Left lobe of liver (tissue), 2 donors: ENCODE data around the gene MALAT1. TPM values are rescaled to one million over a fixed set of nuclear protein-coding genes. Genes with fewer than 3 reads are reported as not detected.
"Not testable (repeated sequence)": the region's sequence is repeated elsewhere in the genome, so short reads cannot be mapped to it uniquely, and the experiment has no call there.

Experiments used
- ATAC-seq: fragments of 200-7000 bp; cut with Tn5 transposase; one replicate; pipeline ENCODE4 v1.9.1; 2020; ENCODE audit warnings: mild to moderate bottlenecking, moderate library complexity
- DNase-seq: peaks from one replicate; pipeline ENCODE4 v3.0.0-alpha.2; 2020; ENCODE audit warnings: low spot score
- total RNA-seq: library from RNA; stranded (reverse); gene quantifications from one replicate; pipeline ENCODE4 v1.2.1, GENCODE V29; 2021
- donor health status: DM: no; HTN: no; CAD: no; lungs with moderate emphysema.
- donor health status: DM: no; HTN: yes; CAD: no.

Gene MALAT1
- total RNA-seq, 1 donor from 2014 or later: 2,761 TPM

DNA sequence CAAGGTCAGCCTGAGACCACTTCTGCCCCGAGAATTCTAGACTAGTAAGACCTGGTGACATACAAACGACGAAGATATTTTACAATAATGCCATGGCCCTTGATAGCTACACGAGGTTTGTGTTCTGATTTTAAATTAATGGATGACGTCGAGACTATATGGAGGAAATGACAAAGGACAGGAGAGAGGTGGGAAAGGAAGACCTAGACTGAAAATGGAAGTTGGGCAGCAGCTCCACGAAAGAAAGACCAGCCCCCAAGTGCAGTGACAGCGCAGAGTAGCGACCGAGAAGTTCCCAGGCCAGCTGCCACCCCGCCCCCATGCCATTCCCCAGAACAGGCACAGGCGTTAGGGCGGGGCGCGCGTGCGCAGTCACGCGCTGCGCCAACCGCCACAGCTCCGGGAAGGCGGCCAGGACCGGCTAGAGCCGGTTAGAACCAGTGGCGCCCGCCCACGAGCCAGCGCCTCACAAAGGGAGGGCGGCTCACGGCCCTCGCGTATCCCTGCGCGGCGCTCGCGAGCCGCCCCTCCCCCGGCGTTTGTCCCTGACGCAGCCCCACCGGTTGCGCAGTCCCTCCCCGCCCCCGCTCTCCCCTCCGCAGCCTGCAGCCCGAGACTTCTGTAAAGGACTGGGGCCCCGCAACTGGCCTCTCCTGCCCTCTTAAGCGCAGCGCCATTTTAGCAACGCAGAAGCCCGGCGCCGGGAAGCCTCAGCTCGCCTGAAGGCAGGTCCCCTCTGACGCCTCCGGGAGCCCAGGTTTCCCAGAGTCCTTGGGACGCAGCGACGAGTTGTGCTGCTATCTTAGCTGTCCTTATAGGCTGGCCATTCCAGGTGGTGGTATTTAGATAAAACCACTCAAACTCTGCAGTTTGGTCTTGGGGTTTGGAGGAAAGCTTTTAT lies 1.5 kb upstream of the MALAT1 start:
- peak; percentile 98 for DNase-seq
- ATAC-seq: peak; percentile 82

DNA sequence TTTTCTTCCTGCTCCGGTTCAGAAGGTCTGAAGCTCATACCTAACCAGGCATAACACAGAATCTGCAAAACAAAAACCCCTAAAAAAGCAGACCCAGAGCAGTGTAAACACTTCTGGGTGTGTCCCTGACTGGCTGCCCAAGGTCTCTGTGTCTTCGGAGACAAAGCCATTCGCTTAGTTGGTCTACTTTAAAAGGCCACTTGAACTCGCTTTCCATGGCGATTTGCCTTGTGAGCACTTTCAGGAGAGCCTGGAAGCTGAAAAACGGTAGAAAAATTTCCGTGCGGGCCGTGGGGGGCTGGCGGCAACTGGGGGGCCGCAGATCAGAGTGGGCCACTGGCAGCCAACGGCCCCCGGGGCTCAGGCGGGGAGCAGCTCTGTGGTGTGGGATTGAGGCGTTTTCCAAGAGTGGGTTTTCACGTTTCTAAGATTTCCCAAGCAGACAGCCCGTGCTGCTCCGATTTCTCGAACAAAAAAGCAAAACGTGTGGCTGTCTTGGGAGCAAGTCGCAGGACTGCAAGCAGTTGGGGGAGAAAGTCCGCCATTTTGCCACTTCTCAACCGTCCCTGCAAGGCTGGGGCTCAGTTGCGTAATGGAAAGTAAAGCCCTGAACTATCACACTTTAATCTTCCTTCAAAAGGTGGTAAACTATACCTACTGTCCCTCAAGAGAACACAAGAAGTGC lies 661 bp upstream of the MALAT1 start:
- ATAC-seq: peak; percentile 21
- peak; percentile 71 for DNase-seq

DNA sequence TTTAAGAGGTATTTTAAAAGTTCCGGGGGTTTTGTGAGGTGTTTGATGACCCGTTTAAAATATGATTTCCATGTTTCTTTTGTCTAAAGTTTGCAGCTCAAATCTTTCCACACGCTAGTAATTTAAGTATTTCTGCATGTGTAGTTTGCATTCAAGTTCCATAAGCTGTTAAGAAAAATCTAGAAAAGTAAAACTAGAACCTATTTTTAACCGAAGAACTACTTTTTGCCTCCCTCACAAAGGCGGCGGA lies 193 bp upstream of the MALAT1 start:
- DNase-seq (no peak), ATAC-seq (no peak)

DNA sequence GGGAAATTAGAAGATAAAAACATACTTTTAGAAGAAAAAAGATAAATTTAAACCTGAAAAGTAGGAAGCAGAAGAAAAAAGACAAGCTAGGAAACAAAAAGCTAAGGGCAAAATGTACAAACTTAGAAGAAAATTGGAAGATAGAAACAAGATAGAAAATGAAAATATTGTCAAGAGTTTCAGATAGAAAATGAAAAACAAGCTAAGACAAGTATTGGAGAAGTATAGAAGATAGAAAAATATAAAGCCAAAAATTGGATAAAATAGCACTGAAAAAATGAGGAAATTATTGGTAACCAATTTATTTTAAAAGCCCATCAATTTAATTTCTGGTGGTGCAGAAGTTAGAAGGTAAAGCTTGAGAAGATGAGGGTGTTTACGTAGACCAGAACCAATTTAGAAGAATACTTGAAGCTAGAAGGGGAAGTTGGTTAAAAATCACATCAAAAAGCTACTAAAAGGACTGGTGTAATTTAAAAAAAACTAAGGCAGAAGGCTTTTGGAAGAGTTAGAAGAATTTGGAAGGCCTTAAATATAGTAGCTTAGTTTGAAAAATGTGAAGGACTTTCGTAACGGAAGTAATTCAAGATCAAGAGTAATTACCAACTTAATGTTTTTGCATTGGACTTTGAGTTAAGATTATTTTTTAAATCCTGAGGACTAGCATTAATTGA lies 1.0 kb downstream of the MALAT1 start:
- DNase-seq (no peak), ATAC-seq (no peak)

DNA sequence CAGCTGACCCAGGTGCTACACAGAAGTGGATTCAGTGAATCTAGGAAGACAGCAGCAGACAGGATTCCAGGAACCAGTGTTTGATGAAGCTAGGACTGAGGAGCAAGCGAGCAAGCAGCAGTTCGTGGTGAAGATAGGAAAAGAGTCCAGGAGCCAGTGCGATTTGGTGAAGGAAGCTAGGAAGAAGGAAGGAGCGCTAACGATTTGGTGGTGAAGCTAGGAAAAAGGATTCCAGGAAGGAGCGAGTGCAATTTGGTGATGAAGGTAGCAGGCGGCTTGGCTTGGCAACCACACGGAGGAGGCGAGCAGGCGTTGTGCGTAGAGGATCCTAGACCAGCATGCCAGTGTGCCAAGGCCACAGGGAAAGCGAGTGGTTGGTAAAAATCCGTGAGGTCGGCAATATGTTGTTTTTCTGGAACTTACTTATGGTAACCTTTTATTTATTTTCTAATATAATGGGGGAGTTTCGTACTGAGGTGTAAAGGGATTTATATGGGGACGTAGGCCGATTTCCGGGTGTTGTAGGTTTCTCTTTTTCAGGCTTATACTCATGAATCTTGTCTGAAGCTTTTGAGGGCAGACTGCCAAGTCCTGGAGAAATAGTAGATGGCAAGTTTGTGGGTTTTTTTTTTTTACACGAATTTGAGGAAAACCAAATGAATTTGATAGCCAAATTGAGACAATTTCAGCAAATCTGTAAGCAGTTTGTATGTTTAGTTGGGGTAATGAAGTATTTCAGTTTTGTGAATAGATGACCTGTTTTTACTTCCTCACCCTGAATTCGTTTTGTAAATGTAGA lies 1.7 kb downstream of the MALAT1 start:
- ATAC-seq (no peak), DNase-seq (no peak)

DNA sequence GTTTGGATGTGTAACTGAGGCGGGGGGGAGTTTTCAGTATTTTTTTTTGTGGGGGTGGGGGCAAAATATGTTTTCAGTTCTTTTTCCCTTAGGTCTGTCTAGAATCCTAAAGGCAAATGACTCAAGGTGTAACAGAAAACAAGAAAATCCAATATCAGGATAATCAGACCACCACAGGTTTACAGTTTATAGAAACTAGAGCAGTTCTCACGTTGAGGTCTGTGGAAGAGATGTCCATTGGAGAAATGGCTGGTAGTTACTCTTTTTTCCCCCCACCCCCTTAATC lies 2.3 kb downstream of the MALAT1 start:
- ATAC-seq: no peak
- DNase-seq: no peak

DNA sequence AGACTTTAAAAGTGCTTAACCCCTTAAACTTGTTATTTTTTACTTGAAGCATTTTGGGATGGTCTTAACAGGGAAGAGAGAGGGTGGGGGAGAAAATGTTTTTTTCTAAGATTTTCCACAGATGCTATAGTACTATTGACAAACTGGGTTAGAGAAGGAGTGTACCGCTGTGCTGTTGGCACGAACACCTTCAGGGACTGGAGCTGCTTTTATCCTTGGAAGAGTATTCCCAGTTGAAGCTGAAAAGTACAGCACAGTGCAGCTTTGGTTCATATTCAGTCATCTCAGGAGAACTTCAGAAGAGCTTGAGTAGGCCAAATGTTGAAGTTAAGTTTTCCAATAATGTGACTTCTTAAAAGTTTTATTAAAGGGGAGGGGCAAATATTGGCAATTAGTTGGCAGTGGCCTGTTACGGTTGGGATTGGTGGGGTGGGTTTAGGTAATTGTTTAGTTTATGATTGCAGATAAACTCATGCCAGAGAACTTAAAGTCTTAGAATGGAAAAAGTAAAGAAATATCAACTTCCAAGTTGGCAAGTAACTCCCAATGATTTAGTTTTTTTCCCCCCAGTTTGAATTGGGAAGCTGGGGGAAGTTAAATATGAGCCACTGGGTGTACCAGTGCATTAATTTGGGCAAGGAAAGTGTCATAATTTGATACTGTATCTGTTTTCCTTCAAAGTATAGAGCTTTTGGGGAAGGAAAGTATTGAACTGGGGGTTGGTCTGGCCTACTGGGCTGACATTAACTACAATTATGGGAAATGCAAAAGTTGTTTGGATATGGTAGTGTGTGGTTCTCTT lies 2.8 kb downstream of the MALAT1 start:
- ATAC-seq (no peak), DNase-seq (no peak)

DNA sequence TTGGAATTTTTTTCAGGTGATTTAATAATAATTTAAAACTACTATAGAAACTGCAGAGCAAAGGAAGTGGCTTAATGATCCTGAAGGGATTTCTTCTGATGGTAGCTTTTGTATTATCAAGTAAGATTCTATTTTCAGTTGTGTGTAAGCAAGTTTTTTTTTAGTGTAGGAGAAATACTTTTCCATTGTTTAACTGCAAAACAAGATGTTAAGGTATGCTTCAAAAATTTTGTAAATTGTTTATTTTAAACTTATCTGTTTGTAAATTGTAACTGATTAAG lies 3.4 kb downstream of the MALAT1 start:
- ATAC-seq (no peak), DNase-seq (no peak)

DNA sequence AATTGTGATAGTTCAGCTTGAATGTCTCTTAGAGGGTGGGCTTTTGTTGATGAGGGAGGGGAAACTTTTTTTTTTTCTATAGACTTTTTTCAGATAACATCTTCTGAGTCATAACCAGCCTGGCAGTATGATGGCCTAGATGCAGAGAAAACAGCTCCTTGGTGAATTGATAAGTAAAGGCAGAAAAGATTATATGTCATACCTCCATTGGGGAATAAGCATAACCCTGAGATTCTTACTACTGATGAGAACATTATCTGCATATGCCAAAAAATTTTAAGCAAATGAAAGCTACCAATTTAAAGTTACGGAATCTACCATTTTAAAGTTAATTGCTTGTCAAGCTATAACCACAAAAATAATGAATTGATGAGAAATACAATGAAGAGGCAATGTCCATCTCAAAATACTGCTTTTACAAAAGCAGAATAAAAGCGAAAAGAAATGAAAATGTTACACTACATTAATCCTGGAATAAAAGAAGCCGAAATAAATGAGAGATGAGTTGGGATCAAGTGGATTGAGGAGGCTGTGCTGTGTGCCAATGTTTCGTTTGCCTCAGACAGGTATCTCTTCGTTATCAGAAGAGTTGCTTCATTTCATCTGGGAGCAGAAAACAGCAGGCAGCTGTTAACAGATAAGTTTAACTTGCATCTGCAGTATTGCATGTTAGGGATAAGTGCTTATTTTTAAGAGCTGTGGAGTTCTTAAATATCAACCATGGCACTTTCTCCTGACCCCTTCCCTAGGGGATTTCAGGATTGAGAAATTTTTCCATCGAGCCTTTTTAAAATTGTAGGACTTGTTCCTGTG lies 3.9 kb downstream of the MALAT1 start:
- no peak for DNase-seq
- no peak for ATAC-seq

DNA sequence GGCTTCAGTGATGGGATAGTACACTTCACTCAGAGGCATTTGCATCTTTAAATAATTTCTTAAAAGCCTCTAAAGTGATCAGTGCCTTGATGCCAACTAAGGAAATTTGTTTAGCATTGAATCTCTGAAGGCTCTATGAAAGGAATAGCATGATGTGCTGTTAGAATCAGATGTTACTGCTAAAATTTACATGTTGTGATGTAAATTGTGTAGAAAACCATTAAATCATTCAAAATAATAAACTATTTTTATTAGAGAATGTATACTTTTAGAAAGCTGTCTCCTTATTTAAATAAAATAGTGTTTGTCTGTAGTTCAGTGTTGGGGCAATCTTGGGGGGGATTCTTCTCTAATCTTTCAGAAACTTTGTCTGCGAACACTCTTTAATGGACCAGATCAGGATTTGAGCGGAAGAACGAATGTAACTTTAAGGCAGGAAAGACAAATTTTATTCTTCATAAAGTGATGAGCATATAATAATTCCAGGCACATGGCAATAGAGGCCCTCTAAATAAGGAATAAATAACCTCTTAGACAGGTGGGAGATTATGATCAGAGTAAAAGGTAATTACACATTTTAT lies 4.6 kb downstream of the MALAT1 start:
- ATAC-seq: no peak
- no peak for DNase-seq

DNA sequence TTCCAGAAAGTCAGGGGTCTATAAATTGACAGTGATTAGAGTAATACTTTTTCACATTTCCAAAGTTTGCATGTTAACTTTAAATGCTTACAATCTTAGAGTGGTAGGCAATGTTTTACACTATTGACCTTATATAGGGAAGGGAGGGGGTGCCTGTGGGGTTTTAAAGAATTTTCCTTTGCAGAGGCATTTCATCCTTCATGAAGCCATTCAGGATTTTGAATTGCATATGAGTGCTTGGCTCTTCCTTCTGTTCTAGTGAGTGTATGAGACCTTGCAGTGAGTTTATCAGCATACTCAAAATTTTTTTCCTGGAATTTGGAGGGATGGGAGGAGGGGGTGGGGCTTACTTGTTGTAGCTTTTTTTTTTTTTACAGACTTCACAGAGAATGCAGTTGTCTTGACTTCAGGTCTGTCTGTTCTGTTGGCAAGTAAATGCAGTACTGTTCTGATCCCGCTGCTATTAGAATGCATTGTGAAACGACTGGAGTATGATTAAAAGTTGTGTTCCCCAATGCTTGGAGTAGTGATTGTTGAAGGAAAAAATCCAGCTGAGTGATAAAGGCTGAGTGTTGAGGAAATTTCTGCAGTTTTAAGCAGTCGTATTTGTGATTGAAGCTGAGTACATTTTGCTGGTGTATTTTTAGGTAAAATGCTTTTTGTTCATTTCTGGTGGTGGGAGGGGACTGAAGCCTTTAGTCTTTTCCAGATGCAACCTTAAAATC lies 5.3 kb downstream of the MALAT1 start:
- no peak for ATAC-seq
- no peak for DNase-seq

DNA sequence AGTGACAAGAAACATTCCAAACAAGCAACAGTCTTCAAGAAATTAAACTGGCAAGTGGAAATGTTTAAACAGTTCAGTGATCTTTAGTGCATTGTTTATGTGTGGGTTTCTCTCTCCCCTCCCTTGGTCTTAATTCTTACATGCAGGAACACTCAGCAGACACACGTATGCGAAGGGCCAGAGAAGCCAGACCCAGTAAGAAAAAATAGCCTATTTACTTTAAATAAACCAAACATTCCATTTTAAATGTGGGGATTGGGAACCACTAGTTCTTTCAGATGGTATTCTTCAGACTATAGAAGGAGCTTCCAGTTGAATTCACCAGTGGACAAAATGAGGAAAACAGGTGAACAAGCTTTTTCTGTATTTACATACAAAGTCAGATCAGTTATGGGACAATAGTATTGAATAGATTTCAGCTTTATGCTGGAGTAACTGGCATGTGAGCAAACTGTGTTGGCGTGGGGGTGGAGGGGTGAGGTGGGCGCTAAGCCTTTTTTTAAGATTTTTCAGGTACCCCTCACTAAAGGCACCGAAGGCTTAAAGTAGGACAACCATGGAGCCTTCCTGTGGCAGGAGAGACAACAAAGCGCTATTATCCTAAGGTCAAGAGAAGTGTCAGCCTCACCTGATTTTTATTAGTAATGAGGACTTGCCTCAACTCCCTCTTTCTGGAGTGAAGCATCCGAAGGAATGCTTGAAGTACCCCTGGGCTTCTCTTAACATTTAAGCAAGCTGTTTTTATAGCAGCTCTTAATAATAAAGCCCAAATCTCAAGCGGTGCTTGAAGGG lies 6.0 kb downstream of the MALAT1 start:
- no peak for ATAC-seq
- no peak for DNase-seq

DNA sequence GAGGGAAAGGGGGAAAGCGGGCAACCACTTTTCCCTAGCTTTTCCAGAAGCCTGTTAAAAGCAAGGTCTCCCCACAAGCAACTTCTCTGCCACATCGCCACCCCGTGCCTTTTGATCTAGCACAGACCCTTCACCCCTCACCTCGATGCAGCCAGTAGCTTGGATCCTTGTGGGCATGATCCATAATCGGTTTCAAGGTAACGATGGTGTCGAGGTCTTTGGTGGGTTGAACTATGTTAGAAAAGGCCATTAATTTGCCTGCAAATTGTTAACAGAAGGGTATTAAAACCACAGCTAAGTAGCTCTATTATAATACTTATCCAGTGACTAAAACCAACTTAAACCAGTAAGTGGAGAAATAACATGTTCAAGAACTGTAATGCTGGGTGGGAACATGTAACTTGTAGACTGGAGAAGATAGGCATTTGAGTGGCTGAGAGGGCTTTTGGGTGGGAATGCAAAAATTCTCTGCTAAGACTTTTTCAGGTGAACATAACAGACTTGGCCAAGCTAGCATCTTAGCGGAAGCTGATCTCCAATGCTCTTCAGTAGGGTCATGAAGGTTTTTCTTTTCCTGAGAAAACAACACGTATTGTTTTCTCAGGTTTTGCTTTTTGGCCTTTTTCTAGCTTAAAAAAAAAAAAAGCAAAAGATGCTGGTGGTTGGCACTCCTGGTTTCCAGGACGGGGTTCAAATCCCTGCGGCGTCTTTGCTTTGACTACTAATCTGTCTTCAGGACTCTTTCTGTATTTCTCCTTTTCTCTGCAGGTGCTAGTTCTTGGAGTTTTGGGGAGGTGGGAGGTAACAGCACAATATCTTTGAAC lies 6.8 kb downstream of the MALAT1 start:
- DNase-seq (no peak), ATAC-seq (no peak)

DNA sequence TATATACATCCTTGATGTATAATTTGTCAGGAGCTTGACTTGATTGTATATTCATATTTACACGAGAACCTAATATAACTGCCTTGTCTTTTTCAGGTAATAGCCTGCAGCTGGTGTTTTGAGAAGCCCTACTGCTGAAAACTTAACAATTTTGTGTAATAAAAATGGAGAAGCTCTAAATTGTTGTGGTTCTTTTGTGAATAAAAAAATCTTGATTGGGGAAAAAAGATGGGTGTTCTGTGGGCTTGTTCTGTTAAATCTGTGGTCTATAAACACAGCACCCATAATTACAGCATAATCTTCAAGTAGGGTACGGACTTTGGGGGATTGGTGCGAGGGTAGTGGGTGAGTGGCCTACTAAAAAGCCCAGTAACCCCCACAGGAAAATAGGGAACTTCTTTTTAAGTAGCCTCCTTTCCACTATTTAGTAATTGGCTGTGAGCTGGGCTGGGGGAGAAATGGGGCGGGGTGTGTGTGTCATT lies 7.5 kb downstream of the MALAT1 start:
- ATAC-seq: no peak
- no peak for DNase-seq

DNA sequence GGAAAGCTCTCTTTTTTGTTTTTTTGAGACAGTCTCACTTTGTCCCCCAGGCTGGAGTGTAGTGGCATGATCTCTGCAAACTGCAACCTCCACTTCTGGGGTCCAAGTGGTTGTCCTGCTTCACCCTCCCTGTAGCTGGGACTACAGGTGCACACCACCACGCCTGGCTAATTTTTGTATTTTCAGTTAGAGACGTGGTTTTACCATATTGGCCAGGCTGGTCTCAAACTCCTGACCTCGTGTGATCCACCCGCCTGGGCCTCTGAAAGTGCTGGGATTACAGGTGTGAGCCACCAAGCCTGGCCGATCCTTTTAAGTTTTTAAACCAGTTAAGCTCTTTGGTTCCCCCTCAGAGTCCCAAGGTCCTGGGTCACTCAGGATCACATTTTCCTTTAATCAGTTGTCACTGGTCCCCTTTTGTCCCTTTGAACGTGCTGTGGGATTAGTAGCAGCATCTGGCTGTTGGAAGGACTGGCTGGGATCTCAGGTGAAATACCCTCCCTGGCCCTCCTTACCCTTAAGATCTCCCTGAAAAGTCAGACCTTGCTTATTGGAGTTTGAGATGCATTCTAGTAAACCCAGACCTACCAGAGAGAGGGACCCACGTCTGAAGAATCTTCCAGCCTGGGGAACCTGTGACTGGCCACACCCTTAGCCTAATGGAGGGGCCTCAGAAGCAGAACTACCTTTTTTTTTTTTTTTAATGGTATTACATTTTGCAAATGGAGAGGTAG lies 8.1 kb downstream of the MALAT1 start:
- peak; percentile 6 for ATAC-seq
- no peak for DNase-seq

DNA sequence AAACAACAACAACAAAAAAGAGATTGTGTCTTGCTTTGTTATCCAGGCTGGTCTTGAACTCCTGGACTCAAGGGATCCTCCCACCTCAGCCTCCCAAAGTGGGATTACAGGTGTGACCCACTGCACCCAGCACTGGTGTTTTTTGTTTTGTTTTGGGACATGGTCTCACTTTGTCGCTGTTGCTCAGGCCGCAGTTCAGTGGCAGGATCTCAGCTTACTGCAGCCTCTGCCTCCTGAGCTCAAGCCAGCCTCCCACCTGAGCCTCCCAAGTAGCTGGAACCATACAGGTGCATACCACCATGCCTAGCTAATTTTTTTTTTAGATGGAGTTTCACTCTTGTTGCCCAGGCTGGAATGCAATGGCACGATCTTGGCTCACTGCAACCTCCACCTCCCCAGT lies 13.5 kb downstream of the MALAT1 start:
- not testable (repeated sequence) for DNase-seq, ATAC-seq
